HG02981 (cell line): ENCODE data around the gene XYLT1.

Experiments
- ATAC-seq: cut with Tn5 transposase; IDR thresholded peaks from one replicate; pipeline ENCODE4 v1.9.1; 2021; ENCODE audit warnings: mild to moderate bottlenecking, moderate library complexity; ENCODE audit not compliant: unreplicated experiment

The XYLT1 gene

GRCh38 chr16:17362946-17363345 is 107.8 kb downstream of the XYLT1 start:
- no peak for ATAC-seq

DNA sequence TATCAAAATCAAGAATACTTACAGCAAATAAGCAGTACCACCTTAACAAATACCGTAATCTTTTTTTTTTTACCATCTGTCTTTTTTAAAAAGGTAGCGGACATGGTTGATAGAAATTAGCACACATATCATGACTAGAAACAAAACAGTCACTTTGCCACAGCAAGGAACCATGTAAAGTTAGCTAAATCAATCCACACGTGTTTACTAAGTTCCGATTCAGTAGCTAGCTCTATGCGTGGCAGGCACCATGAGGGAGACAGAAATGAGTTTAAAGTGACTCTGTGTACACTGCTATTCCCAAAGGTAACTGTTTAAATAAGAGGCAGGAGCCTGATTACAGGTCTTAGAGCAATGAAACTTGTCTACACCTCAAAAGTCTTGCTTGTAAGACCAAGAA is 108.6 kb downstream of the XYLT1 start:
- no peak for ATAC-seq

DNA sequence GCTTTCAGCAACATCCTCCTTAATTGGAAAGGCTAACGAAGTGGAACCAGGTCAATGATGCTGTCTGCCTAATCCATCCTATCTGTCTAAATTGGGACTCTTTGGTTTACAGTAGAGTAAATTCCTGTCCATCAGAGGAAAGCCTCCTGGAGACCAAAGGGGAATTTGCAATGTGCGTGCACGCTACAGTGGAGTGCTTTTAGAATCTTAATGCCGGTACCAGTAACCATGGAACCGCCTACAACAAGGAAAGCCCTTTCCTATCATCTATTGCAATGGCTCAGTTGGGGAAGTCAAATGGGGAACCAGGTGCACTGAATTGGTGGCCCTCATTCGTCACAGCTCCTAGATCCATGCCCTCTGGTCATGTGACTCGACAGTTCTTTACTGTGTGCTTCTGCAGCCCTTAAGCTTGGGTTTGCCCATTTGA is 110.1 kb downstream of the XYLT1 start:
- no peak for ATAC-seq

- ATAC-seq, result no peak
These were observed 110.9 kb downstream of the XYLT1 start for GRCh38 chr16:17359788-17360390.

GRCh38 chr16:17358846-17359245 is 111.9 kb downstream of the XYLT1 start:
- no peak for ATAC-seq

GRCh38 chr16:17358355-17358754 is 112.4 kb downstream of the XYLT1 start:
- ATAC-seq, result no peak

DNA sequence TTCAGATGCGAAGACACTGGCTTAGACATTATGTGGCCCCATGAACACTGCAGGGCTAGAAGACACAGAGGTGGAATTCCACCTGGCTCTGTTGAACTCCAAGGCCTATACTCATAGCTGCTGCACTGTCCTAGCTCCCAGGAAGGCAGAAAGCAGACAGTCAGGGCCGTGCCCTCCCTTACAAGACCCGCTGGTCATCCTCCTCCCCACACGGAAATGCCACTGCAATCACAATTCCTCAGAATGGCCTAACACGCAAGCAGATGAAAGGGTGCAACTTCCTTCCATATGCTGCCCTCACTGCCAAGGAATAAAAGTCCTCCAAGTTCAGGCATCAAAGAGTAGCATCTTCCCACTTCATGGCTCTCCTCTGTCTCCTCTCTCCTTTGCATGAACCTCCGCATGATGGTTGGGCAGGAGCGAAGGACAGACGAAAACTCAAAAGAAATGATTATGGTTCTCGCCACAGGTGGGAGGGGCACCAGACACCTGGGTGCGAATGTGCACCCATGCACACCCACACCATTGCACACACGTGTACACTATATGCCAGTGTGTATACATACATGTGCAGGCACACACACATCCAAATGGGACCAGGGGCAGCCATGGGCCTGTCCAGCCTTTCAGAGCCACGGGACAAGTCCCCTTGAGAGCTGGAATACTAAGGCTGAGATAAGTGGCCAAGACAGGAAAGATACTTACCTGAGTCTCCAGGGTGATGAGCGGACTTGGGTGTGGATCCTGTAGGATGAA is 113.3 kb downstream of the XYLT1 start:
- ATAC-seq, result no peak

DNA sequence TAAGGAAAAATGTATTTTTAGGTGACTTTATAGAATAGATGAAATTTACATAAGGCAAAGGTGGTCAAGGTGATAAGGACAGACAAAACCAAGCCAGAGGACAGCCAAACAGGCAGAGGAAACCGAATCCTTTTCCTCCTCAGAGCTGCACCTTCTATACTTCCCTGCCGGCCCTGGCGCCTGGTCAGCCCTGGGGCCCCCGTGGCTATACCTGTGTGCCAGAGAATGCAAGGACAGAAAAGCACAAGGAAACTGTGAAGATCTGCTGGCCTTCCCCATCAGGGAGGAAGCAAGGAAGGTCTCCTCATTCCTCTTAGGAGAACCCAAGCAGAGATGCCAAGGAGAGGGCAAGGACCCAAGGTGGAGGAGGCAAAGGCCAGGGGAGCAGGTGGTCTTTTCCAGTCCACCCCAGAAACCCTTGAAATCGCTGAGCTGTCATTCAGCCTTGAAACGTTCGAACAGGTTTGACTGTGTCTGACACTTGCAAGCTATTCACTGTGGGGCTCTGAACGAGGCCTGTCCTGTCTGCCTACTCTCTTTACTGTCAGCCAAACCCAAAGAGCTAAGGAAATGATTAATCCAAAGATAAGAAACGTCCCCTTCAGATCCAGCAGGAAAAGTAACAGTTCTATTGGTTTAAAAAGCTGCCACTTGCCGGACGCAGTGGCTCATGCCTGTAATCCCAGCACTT is 114.4 kb downstream of the XYLT1 start:
- no peak for ATAC-seq

DNA sequence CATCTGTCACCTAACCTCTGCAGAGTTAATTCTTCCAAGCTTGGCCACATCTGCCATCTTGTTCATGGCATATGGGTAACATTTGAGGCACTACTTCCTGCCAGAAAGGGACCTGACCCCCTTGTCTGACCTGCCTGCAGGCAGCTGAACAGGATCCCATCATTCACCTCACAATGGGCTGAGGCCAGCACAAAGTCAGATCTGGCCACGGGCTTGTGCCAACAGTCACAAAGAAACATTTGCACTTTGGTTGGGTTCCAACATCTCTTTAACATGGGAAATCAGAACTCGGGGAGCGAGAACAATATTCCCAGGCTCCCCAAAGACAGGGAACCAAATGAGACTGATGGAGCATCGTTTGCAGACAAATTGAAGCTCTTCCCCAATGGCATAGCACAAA is 116.1 kb downstream of the XYLT1 start:
- no peak for ATAC-seq

DNA sequence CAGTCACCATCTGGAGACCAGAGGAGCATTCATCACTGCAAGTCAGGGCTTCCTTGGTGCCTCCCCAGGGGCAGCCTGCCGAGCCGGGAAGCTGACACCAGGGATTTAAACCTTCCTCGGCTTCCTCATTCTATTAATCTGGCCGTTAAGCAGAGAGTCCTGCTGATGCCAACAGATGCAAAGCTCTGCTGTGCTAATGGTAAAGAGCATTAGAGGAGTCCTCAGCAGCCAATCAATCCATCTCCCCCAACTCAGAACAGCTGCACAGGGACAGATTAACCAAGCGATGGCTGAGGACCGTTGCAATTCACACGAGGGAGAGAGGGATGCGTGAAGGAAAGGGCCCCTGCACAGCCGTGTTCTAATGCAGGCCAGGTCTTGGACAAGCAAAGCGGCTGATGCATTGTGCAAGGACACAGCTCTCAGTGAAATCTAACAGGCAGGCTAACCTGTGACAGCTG is 116.6 kb downstream of the XYLT1 start:
- no peak for ATAC-seq

- ATAC-seq, result no peak
These were observed 117.2 kb downstream of the XYLT1 start for GRCh38 chr16:17353561-17353960.

- no peak for ATAC-seq
These were observed 119.2 kb downstream of the XYLT1 start for GRCh38 chr16:17351441-17352035.

DNA sequence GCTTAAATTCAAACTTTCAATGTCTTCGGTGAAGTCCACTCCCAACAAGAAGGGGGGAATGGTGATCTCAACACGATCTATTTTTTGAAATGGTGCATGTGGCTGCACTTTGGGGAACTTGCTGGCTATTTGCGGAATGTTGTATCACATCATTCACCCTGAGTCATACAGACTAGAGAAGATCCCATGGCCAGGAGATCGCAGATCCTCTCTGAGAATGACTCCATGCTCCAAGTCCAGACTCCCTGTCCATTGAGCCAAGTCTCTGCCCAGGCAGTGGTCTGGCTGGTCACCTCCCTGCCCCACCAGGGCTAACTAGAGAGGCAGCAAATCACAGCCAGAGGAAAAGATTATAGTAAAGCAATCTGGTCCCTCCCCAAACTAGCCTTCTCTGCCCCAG is 120.6 kb downstream of the XYLT1 start:
- no peak for ATAC-seq

DNA sequence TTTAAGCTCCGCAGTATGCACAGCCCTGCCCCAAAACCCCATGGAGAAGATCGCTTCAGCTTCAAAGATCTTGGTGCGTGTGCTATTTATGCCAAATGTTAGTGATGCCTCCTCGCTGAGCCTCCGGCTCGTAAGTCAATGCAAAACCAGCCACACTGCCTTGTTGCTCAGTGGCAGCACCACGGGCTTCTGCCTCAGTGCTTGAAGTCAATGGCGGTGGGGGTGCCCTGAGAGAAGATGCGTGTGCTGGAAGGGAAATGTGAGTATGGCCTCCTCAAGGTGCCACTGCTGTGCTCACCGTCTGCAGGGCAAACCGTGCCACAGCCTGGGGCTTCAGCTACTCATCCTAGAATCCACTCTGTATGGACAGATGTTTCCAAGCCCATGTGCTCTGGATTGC is 121.9 kb downstream of the XYLT1 start:
- no peak for ATAC-seq

- ATAC-seq, result no peak
These were observed 122.5 kb downstream of the XYLT1 start for GRCh38 chr16:17348042-17348783.

GRCh38 chr16:17347624-17348023 is 123.1 kb downstream of the XYLT1 start:
- ATAC-seq, result no peak

GRCh38 chr16:17346621-17347569 is 123.9 kb downstream of the XYLT1 start:
- ATAC-seq, result no peak

DNA sequence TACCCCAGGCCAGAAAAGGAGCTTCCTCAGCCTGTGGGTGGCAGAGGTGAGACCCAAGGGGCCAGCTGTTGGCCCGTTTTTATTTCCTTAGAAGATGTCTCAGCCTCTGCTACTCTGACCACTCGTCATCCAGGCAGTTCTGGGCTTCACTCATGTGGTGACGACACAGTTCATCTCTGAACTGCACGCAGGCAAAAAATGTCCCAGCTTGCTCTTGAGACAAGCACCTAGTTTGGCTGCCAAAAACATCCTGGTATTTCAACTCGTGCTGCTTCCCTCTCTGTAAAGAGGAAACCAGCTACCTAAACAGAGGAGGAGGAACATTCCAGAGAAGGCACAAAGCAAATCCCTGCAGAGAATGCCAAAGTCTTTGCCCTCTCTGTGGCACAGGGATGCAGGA is 125.7 kb downstream of the XYLT1 start:
- ATAC-seq, result no peak

DNA sequence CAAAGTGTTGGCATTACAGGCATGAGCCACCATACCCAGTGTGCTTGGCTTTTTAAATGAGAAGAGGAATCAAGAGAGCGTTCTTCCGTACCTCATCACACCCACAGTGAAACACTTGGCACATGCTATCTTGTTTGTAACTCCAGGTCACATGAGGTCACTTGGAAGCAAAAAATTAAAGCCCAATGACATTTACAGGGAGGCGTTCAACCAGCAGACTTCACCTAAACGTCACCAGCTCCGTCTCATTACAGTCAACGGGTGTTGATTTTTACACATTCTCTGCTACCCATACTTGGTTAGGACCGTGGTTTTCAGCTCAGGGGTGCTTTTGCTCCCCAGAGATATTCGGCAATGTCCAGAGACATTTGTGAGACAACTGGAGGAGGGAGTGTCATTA is 127.0 kb downstream of the XYLT1 start:
- no peak for ATAC-seq

- ATAC-seq, result no peak
These were observed 127.7 kb downstream of the XYLT1 start for GRCh38 chr16:17343028-17343427.
